Heart right ventricle (tissue), 16 donors: Measurements from ENCODE around the gene NIPBL. TPM values are rescaled to one million over a fixed set of nuclear protein-coding genes. Genes with fewer than 3 reads are reported as not detected.
"Not testable (repeated sequence)": the region's sequence is repeated elsewhere in the genome, so short reads cannot be mapped to it uniquely, and the experiment has no call there.

Experiments
- ATAC-seq, 8 donors: fragments of 200-7000 bp; cut with Tn5 transposase; one replicate each; pipeline ENCODE4 v1.9.1; 2020; ENCODE audit warnings: mild to moderate bottlenecking in 8 of 8, moderate library complexity in 8 of 8, moderate number of reproducible peaks in 1 of 8
- DNase-seq, 2 donors: peaks; one replicate each; pipeline ENCODE4 v3.0.0-alpha.2; 2020
- H3K27ac ChIP-seq, 10 donors: fragments of 200-600 bp; sonication (generic) in 2 of 10; one replicate each; pipeline versions ENCODE4 v1.5.0 to v1.8.0; 2020 to 2022; ENCODE audit warnings: mild to moderate bottlenecking in 3 of 10
- H3K27me3 ChIP-seq, 7 donors: fragments of 200-600 bp; one replicate each; pipeline ENCODE4 v1.8.0; 2021 to 2022; ENCODE audit warnings: mild to moderate bottlenecking in 2 of 7
- H3K36me3 ChIP-seq, 9 donors: fragments of 200-600 bp; sonication (generic) in 1 of 9; one replicate each; pipeline versions ENCODE4 v1.5.0 to v1.8.0; 2020 to 2022; ENCODE audit warnings: mild to moderate bottlenecking in 2 of 9
- H3K4me1 ChIP-seq, 9 donors: fragments of 200-600 bp; sonication (generic) in 1 of 9; one replicate each; pipeline versions ENCODE4 v1.5.0 to v1.8.0; 2020 to 2022; ENCODE audit warnings: mild to moderate bottlenecking in 4 of 9
- H3K4me3 ChIP-seq, 10 donors: fragments of 200-600 bp; sonication (generic) in 2 of 10; one replicate each; pipeline versions ENCODE4 v1.5.0 to v1.8.0; 2020 to 2022; ENCODE audit warnings: mild to moderate bottlenecking in 7 of 10, moderate library complexity in 2 of 10
- H3K9me3 ChIP-seq, 11 donors: fragments of 200-600 bp in 10 of 11; sonication (generic) in 2 of 11; one replicate each; pipeline versions ENCODE4 v1.5.0 to v1.8.0; 2013 to 2022; ENCODE audit warnings: mild to moderate bottlenecking in 2 of 11, control low read depth in 1 of 11, moderate library complexity in 1 of 11
- CTCF ChIP-seq, 9 donors: fragments of 200-600 bp; sonication (generic) in 2 of 9; IDR thresholded peaks; one replicate each; pipeline versions ENCODE4 v1.5.0 to v1.8.0; 2021 to 2022; ENCODE audit warnings: antibody characterized with exemption in 9 of 9, mild to moderate bottlenecking in 5 of 9, moderate library complexity in 1 of 9
- WGBS, 2 donors: extraction: QIAGEN DNeasy Blood & Tissue Kit; methylation state at CpG; one replicate each; pipeline ENCODE4 v1.1.7; 2013; ENCODE audit warnings: inconsistent platforms in 1 of 2; 5-methylcytosine and 5-hydroxymethylcytosine counted together
- intact Hi-C, 10 donors: fragments of 100-400 bp; cut with DNase I; formaldehyde crosslinking; loops; one replicate each; pipeline versions ENCODE4 v1.11.1 to v1.14.2; 2022
- polyA plus RNA-seq, 2 donors: library from polyadenylated mRNA; stranded (reverse); fragments of 200-250 nt; gene quantifications; one replicate each; pipeline ENCODE4 v1.2.3, GENCODE V29; 2013
- total RNA-seq, 10 donors: library from RNA; stranded (reverse); fragmentation: NEBNext Ultra II Directional in 3 of 10; extraction: Animal tissue kit (Norgen Biotek cat#: 25700) in 3 of 10; gene quantifications; one replicate each; pipeline versions ENCODE4 v1.2.1 to v1.2.4, GENCODE V29; 2021 to 2023
- donor health status: Arrhythmogenic right ventricular cardiomyopathy.
- donor health status: ischemic (EF 13 %, LVEDD 7.1; RV severe dilation, severe dysfunction).
- donor health status: healthy with polysubstance abuse.
- donor health status: DM: no; HTN: yes; CAD: no.
- donor health status: DM: no; HTN: no; CAD: no.
- donor health status: ischemic (EF 25% LVEDD 6.9; RV normal size, moderate dysfunction).
- donor health status: ischemic (EF 25% LVEDD 5.7; RV mildly dilated, moderate dysfunction).
- donor health status: healthy.
- donor health status: DM: yes; HTN: yes; CAD: no.
- donor health status: Ischemic cardiomyopathy.
- donor health status: ischemic (EF 35%, LVEDD 5.7; RV mildly dilated, moderate dysfunction).
- donor health status: nonischemic (EF 11% LVEDD 7.7; RV severe dilation, severe dysfunction).
- donor health status: DM: yes; HTN: yes; CAD: no.
- donor health status: PGD.
- donor health status: ischemic (EF 29% LVEDD 5.4; RV normal size, mild dysfunction).
- donor health status: nonischemic (EF 23%, LVEDD 6.1; RV moderate dilation, normal function).

NIPBL gene
- total and polyA plus RNA-seq, 12 donors, result 9.9 to 52.3 (median 43.3) TPM

- H3K27ac ChIP-seq, result no peak overlapping the region
- TF ChIP-seq CTCF (IDR thresholded peaks at IDR 0.05), result no peak
- H3K36me3 ChIP-seq, result peaks cover 0 to 9% (median 0%) of the 10 kb centered on the region in 9 donors
- ATAC-seq (no peak), DNase-seq (no peak)
- intact Hi-C loops, result no loop called here
- no peaks in the 10 kb centered on the region for H3K27me3 ChIP-seq
- 60 to 62% methylated on average over 7 of the region's 7 CpGs for WGBS, 2 donors
- no peak overlapping the region for H3K4me3 ChIP-seq
- H3K9me3 ChIP-seq, result peaks cover 0 to 2% (median 0%) of the 10 kb centered on the region in 11 donors
- H3K4me1 ChIP-seq, result no peaks in the 10 kb centered on the region
Measured at GRCh38 chr5:37090123-37090726, 213.7 kb downstream of the NIPBL start.

GRCh38 chr5:37090781-37091180 lies 214.2 kb downstream of the NIPBL start:
- Histone ChIP-seq H3K4me3 (no peak overlapping the region), H3K27ac (no peak overlapping the region), H3K36me3 (peaks cover 0 to 7% (median 0%) of the 10 kb centered on the region in 9 donors), H3K27me3 (no peaks in the 10 kb centered on the region), H3K4me1 (no peaks in the 10 kb centered on the region), H3K9me3 (peaks cover 0 to 7% (median 0%) of the 10 kb centered on the region in 11 donors)
- ATAC-seq, result no peak
- TF ChIP-seq CTCF (IDR thresholded peaks at IDR 0.05), result no peak
- no peak for DNase-seq
- WGBS, 2 donors, result 81 to 84% methylated on average over 2 of the region's 2 CpGs
- intact Hi-C loops, result no loop called here

- DNase-seq, H3K27ac ChIP-seq, ATAC-seq, intact Hi-C loops, H3K4me3 ChIP-seq, H3K4me1 ChIP-seq, H3K27me3 ChIP-seq: not testable (repeated sequence)
- Histone ChIP-seq H3K36me3 (peaks cover 0 to 11% (median 0%) of the 10 kb centered on the region in 9 donors), H3K9me3 (peaks cover 0 to 37% (median 8%) of the 10 kb centered on the region in 11 donors)
- WGBS, 2 donors, result 69 to 76% methylated on average over 3 to 4 of the region's 4 CpGs
Measured at GRCh38 chr5:37093795-37094194, 217.2 kb downstream of the NIPBL start.

- H3K4me1 ChIP-seq, intact Hi-C loops, DNase-seq, H3K4me3 ChIP-seq, ATAC-seq, H3K27me3 ChIP-seq, H3K27ac ChIP-seq: not testable (repeated sequence)
- peaks cover 0 to 70% (median 24%) of the 10 kb centered on the region in 11 donors for H3K9me3 ChIP-seq
- peaks cover 0 to 27% (median 9%) of the 10 kb centered on the region in 9 donors for H3K36me3 ChIP-seq
- WGBS, 2 donors, result 99% methylated on average over 5 of the region's 5 CpGs
Measured at GRCh38 chr5:37099267-37099666, 222.7 kb downstream of the NIPBL start.

- Histone ChIP-seq H3K4me3 (no peak overlapping the region), H3K36me3 (peaks cover 0 to 57% (median 39%) of the 10 kb centered on the region in 9 donors), H3K27me3 (no peaks in the 10 kb centered on the region), H3K27ac (no peak overlapping the region), H3K9me3 (peaks cover 0 to 43% (median 18%) of the 10 kb centered on the region in 11 donors), H3K4me1 (no peaks in the 10 kb centered on the region)
- ATAC-seq (no peak), DNase-seq (no peak)
- WGBS, 2 donors, result 97 to 98% methylated on average over 2 of the region's 2 CpGs
- no peak for TF ChIP-seq CTCF (IDR thresholded peaks at IDR 0.05)
- intact Hi-C loops, result no loop called here
Measured at GRCh38 chr5:37103302-37103701, 226.7 kb downstream of the NIPBL start.
